ENCODE data around the gene DNAL1.
"Not testable (repeated sequence)": the region's sequence is repeated elsewhere in the genome, so short reads cannot be mapped to it uniquely, and the experiment has no call there.

Gene DNAL1

GRCh38 chr14:73640796-73641365 lies 3.9 kb upstream of the DNAL1 start:
- DNase-seq (no peak), ATAC-seq (no peak)

DNA sequence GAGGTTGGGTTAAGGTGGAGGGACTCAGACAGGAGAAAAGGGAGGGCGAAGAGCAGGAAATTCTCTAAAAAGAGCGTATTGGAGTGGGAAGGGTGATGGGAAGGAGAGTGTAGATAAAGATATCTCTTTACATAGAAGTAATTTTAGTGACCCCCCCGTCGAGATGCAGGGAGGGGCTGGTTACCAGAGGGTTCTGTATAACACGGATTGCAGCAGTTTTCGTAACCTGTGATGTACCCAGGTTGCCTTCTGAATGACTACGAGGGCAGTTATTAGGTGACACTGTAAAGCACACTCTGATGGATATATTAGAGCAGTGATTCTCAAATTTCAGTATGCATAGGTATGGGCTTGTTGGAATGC lies 443 bp downstream of the DNAL1 start:
- DNase-seq (no peak), ATAC-seq (no peak)

- DNase-seq (no peak), ATAC-seq (no peak)
Observed at GRCh38 chr14:73651005-73651404, 6.2 kb downstream of the DNAL1 start.

- DNase-seq (no peak), ATAC-seq (no peak)
Observed at GRCh38 chr14:73655851-73656250, 11.1 kb downstream of the DNAL1 start.

- ATAC-seq, DNase-seq: not testable (repeated sequence)
Observed at GRCh38 chr14:73659202-73659601, 14.4 kb downstream of the DNAL1 start.

DNA sequence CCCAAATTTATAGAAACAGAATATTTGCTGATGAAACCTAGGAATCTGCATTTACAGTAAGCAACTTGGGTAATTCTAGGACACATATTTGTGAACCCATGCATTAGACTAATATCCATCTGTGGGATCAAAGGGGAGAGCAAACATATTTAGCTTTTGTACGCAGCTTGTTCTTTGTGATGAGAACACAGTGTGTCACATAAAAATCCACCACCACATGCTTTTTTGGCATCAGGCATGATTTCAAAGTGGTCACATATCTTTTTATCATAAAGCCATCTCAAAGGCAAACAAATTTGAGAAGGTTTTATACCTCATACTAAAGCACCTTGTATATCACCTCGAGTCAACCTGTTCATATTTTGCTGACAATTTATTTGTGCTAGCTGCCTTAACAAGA lies 15.7 kb downstream of the DNAL1 start:
- ATAC-seq = no peak
- DNase-seq = no peak

DNA sequence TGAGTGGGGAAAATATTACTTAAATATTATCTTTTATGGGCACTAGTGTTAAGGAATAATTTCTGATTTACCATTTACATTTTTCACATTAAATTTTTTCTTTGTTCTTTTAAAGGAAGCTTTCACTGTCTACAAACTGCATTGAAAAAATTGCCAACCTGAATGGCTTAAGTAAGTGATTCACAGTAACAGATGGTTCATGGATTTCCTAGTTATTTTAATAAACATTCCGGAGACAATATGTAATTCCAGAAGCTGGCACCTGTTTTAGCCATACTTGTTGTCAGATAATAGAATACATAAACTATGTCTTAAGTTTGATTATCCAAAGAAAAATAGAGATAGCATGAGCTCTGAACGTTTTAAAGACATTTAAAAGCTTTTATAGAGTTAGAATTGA lies 17.1 kb downstream of the DNAL1 start:
- DNase-seq (no peak), ATAC-seq (no peak)

DNA sequence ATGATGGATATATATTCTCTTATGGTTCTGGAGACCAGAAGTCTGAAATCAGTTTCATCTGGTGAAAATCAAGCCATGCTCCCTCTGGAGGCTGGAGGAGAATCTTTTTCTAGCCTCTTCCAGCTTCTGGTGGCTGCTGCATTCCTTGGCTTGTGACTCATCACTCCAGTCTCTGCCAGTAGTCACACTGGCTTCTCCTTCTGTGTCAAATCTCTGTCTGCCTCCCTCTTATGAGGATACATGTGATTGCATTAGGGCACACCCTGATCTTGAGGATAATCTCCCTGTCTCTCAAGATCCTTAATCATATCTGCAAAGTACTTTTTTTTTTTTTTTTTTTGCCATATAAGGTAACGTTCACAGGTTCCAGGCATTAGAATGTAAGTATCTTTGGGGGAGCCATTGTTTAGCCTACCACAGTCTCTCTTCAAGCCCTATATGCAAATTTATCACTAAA lies 17.7 kb downstream of the DNAL1 start:
- DNase-seq (no peak), ATAC-seq (no peak)

- no peak for ATAC-seq
- DNase-seq = no peak
Observed at GRCh38 chr14:73663548-73664212, 18.9 kb downstream of the DNAL1 start.

GRCh38 chr14:73665130-73665529 lies 20.3 kb downstream of the DNAL1 start:
- DNase-seq (no peak), ATAC-seq (no peak)

DNA sequence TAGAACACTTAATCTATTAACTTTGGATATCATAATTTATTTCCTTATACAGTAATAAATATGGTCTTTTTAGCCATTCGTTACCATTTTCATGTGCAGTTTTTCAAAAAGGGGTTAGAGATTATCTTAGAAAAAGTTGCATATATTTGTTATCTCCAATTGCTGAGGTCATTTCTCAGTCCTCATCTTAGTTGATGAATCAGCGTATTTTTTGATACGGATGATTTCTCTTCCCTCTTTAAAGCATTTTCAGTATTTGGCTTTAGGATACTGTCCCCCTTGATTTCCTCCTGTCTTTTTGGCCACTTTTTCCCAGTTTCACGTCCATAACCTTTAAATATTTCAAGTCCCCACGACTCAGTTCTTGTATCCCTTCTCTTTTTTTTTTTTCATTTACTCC lies 21.8 kb downstream of the DNAL1 start:
- no peak for ATAC-seq
- no peak for DNase-seq

- DNase-seq (no peak), ATAC-seq (no peak)
Observed at GRCh38 chr14:73667854-73668253, 23.1 kb downstream of the DNAL1 start.

DNA sequence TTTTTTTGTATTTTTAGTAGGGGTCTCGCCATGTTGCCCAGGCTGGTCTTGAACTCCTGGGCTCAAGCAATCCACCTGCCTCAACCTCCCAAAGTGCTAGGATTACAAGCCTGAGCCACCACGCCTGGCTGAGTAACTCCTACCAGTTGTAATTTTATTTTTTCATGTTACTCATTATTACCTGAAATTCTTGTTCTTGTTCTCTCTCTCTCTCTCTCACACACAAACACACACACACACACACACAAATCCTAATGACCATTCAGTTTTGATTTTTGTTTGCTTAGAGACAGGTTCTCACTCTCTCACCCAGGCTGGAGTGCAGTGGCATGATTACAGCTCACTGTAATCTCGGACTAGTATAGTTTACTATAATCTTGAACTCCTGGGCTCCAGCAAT lies 30.2 kb downstream of the DNAL1 start:
- no peak for ATAC-seq
- no peak for DNase-seq

DNA sequence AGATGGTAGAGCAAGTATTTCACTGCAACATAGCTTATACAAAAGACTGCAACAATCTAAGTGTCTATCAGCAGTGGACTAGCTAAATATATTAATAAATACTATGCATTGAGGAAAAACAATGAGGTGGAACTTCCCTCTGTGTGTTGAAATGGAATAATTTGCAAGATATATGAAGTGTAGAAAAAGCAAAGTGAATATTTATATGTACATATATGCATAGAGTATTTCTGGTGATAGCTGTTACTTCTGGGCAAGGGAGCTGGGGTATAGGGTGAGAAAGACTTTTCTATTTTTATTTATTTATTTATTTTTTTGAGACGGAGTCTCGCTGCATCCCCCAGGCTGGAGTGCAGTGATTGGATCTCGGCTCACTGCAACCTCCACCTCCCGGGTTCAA lies 33.9 kb downstream of the DNAL1 start:
- ATAC-seq = no peak
- no peak for DNase-seq

DNA sequence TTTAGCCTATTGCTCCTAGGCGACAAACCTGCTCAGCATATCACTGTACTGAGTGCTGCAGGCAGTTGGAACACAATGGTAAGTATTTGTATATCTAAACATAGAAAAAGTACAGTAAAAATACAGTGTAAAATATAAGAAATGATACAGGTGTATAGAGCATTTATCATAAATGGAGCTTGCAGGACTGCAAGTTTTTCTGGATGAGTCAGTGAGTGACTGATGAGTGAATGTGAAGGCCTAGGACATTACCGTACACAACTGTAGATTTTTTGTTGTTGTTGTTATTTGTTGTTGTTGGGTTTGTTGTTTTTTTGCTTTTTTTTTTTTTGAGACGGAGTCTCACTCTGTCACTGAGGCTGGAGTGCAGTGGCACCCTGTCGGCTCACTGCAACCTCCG lies 36.0 kb downstream of the DNAL1 start:
- no peak for ATAC-seq
- DNase-seq = no peak

GRCh38 chr14:73684627-73685026 lies 39.8 kb downstream of the DNAL1 start:
- no peak for ATAC-seq
- DNase-seq = no peak

- no peak for ATAC-seq
Observed at GRCh38 chr14:73685328-73685727, 40.5 kb downstream of the DNAL1 start.

GRCh38 chr14:73686901-73687300 lies 42.1 kb downstream of the DNAL1 start:
- no peak for DNase-seq
- no peak for ATAC-seq

More at GRCh38 chr14:73685328-73685727, 40.5 kb downstream of the DNAL1 start:
- DNase-seq = no peak

DNA sequence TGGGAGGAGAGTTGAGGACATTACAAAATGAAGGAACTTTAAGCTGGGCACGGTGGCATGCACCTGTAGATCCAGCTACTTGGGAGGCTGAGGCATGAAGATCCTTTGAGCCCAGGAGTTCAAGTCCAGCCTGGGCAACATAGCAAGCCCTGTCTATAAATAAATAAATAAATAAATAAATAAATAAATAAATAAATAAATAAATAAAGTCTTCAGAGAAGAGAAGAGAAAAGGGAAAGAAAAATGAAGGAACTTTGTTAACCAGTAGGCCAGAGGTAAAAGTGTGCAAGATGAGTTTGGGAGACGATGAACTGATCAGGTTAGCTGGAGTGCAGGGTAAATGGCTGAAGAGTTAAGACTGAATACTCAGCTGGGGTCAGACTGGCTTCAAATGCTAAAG lies 49.3 kb downstream of the DNAL1 start:
- ATAC-seq = no peak

DNA sequence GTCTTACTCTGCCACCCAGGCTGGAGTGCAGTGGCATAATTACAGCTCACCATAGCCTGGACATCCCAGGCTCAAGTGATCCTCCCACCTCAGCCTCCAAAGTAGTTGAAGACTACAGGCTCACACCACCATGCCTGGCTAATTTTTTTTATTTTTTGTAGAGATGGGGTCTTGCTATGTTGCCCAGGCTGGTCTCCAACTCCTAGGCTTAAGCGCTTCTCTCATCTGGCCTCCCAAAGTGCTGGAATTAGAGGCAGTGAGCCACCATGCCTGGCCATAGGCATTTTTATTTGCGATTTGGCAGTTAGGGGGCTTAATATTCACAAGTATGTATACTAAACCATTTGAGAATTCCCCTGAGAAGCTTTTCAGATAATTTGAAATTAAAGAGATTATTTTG lies 50.3 kb downstream of the DNAL1 start:
- ATAC-seq = no peak
- no peak for DNase-seq

More for the DNA sequence above, 49.3 kb downstream of the DNAL1 start:
- no peak for DNase-seq

- ATAC-seq (peak; percentile 50), DNase-seq (no peak)
Observed at GRCh38 chr14:73695997-73696396, 51.2 kb downstream of the DNAL1 start.

DNA sequence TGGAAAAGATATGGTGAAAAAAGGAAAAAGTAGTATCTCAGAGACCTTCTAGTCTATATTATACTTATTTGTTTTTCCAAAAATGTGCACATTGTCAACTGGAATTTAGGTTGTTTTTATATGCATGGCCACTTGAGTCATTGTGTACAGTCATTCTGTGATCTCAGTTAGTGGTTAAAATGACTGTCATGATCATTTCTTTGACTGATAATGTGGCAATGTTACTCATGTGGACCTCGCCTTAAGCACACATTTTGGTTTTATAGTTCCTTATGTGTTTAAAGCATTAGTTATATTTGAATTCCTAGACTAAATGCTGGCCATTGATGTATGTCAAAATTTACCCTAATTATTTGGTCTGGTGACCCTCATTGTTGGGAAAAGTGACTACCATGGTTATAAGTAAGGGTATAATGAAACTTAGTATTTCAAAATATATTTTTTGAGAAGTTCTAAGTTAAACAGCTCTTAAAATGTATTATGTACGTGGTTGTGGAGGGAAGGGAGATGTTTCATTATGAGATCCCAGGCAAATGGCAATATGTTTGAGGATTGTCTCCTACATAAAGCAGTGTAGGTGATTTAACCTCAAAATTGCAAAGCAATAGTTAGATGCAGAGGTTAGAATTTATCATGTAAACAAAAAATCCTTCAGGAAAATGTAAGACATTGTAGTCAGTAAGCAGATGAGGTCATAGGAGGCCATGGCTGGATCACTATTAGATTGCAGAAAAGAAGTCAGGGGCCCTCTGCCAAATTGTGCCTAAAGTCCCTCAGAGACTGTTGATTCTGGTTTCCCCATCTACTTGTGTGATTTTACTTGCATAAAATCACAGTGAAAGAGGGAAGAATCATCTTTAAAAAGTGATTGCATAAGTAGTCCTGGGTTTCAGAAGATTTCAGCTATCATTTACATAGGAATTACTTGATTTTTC lies 51.9 kb downstream of the DNAL1 start:
- ATAC-seq (peak; percentile 91), DNase-seq (no peak)

- peak; percentile 53 for ATAC-seq
- DNase-seq = no peak
Observed at GRCh38 chr14:73700325-73700724, 55.5 kb downstream of the DNAL1 start.

Data from stimulated activated naive CD8-positive, alpha-beta T cell treated with anti-CD3 and anti-CD28 coated beads, Interleukin-15, Interleukin-2, amounts not matched to agents 100 U/mL and 50 U/mL, for 24 hours (primary cell).